DMS153 treated with DMSO at 0.1 percent for 48 hours (cell line): ENCODE measurements around the gene PCDH7.

Experiments
- DNase-seq: peaks from one replicate; lab custom pipeline; 2025; ENCODE audit not compliant: unreplicated experiment; lab: John Stamatoyannopoulos, UW

Gene PCDH7

DNA sequence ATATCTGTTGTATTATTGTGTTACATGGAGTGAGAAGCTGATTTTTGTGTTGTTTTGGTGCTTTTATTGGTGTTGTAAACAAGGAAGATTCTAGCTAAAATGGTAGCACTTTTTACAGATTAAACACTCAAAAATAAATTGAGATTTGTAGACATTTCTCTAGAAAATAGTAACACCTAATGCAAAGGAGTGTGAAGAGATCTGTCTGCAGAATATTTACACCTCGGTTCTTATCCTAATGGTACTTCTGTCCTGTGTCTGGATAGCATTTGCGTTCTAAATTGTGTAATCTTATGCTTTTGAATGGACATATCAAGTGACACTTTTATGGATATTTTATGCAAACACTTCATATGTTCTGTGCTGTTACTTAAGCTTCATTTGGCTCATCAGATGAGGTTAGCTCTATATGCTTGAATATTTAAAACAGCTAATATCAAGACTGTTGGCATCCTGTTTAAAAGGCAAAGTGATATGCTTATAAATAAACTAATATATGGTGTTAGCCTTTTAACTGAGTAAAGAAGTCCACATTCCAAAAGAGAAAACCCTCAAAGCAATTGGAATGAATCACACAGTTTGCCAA lies 6.0 kb downstream of the PCDH7 start:
- DNase-seq: no peak

DNA sequence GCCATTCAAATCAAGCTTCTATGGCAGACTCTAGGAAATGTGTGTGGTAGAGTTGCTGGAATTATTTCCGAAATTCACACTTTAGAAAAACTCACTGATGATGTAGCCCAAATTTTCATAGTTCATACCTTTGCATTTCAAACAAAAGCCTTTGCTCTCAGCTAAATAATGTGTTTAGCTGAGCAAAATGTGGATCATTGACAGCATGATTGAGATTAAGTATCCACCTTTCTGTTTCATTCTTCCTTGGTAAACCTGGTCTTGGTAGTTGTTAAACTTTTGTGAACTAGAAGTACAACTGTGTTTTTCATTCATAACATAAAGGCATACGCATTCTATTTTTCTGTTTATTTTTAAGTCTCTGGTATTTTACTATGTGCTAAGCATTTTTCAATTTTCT lies 7.2 kb downstream of the PCDH7 start:
- no peak for DNase-seq

DNA sequence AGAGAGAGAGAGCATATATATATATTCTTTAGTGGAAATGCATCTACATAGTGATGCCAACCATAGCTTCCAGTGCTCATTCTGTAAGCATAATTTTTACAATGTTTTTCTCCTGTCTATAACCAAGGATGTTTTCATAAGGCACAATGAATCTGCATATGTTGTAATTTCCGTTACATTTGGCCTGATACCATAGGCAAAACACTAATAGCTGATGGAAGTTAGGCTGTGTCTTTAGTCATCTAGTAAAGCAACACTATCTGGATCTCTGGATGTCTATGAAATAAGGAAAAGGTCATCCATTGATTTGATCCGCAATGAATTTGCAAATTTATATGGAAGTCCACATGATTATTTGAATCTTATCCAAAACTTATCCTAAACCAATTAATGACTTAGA lies 8.1 kb downstream of the PCDH7 start:
- DNase-seq: no peak

DNA sequence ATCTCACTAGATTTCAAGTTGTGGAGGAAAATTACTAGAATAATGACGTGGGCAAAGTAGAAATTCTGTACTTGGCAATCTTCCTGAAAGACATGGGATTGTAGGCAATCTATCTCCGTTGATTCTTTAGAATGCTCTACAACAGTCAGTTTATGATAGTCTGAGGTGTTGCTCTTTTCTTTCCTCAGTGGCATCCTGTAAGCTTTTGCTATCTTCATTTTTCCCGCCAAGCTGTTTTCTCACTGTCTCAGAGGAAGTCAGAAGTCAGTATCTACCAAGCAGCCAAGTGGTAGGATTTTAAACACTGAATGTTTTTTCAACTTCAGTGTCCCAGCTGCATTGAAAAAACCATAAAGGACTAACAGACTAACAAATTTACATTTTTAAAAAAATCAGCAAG lies 23.7 kb downstream of the PCDH7 start:
- no peak for DNase-seq

DNA sequence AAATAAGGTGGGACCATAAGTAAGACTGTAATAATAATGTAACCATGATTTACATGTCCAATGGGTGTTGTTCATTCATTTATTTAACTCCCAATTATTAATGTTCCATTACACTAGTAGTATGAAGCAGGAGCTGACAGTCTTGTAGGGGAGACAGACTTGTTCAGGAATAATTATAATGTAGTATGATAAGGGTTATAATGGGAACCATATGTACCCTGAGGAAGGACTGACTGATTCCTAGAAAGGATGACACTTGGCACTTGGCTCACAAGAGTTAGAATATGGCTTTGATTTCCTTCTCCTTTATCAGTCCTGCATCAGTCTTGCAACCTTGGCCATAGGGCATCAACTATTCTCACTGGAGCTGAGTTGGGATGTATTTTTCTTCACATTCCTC lies 24.2 kb downstream of the PCDH7 start:
- DNase-seq: no peak

DNA sequence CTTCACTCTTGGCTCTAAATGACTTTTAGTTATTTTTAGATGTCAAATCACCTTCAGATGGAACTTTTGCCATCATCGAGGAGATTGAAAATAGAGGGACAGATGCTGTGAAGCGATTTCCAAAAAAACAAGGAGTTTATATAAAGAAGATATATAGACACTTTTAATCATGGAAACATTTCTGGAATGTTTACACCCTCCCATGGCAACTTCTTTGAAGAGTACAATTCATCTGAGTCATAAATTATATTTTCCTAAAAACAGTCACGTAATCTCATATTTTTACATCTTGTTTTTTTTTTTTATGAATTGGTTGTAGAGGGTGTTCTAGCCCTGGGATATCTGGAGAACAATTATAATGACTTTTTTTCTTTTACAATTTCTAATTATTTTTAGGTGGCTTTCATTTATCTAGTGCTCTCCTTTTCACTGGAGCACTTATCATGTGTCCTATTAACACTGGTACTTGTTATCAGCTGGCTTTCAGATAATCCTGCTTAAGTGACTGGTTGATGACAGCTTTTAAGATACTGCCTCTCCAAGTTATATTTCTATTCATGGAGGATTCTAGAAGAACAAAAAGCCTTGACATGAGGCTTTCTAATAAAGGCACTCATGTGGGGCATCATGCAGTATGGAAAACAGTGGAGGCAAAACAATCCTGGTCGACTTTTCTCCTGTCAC lies 24.9 kb downstream of the PCDH7 start:
- no peak for DNase-seq

DNA sequence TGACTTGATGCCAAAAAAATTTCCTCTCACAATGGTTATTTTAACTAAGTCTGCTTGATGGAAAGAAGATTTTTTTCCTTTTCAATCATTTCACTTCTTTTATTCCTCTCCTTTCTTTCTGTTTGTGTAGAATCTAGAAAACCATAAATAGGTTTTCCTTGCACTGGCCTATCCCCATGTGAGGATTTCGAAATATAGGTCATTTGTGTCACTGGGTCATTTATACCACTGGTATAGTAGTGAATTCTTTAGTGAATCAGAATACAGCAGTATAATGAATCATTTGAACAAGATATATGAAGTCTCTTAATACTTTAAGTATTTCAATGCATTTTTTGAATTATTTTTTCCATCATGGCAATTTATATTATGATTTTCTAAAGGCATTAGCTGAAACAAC lies 26.6 kb downstream of the PCDH7 start:
- DNase-seq: no peak

DNA sequence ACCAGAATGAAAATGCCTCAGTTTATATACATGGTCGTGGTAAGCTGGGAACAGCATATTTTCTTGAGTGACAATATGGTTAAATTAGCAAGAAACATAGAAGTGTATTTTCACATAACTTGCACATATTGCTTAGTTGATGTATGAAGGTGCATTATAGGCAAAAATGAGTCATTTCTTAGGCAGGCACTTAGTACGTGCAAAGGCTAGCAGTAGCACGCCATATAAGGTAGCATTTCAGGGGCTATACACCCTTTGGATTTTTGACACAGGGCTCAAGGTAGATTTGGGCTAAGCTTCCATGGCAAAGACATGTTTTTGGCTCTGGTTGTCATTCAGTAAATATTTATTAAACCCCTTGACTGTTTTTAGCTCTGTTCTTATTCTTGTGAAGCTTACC lies 33.1 kb downstream of the PCDH7 start:
- DNase-seq: no peak

DNA sequence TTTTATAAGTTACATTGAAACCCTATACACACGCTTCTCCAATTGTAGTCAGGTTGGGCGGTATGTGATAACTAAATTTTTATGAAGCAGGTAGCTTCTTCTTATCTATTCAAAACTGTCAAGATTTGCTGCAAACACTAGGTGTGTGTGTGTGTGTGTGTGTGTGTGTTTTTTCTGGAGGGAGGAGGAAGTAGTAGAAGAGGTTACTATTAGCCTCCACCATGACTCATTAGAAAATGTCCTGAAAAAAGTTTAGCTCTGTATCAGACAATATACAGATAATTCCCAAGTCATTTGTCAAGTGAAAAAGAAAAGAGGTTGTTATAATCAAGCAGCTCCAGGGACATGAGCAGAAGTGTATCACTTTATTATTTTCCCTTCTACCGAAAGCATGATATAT lies 33.9 kb downstream of the PCDH7 start:
- DNase-seq: no peak

DNA sequence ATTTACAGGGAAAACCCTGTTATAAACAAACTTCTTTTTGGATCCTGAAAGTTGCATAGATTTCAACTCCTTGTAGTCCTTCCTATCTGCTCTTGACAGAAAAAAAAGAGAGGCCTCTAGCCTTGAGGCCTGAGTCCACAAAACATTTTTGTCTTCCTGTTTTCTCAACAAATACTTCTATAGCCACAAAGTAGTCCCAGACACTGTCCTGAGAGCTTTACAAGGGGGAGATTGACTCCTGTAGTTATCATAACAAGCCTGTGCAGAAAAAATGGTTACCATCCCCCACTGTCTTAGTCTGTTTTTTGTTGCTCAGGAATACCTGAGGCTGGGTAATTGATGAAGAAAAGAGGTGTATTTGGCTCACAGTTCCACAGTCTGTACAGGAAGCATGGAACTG lies 35.2 kb downstream of the PCDH7 start:
- DNase-seq: no peak

DNA sequence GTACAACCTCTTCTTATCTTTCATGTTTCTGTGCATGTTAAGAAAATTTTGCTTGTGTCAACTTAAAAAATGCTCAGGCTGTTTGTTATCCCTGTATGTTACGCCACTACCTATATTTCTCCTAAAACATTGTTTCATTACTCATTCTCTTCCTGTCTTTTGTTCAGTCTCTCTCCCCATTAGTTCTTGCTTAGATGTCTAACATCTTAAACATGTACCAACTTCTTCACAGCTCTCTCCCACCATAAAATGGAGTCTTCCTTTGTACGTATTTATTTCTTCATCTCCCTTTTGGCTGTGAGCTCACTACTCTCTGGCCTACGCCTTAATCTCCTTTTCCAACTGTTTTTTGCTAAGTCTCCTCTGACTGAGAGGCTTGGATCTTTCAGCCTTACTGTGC lies 36.4 kb downstream of the PCDH7 start:
- no peak for DNase-seq

DNA sequence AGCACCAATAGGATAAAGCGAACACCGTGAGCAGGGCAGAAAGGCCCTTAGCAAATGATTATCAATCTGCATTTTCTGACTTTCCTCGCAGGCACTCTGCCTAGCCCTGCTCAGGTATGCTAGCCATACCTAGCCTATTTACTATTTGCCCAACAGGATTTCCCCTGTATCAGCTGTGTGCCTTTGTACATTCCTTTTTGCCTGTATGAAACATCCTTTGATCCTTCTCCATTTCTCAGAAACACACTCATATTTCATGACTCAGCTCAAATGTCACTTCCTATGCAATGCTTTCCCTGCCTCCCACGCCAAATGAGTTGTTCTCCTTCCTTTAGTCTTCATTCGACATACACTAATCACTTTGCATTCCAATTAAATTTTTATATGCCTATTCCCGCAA lies 37.2 kb downstream of the PCDH7 start:
- no peak for DNase-seq

DNA sequence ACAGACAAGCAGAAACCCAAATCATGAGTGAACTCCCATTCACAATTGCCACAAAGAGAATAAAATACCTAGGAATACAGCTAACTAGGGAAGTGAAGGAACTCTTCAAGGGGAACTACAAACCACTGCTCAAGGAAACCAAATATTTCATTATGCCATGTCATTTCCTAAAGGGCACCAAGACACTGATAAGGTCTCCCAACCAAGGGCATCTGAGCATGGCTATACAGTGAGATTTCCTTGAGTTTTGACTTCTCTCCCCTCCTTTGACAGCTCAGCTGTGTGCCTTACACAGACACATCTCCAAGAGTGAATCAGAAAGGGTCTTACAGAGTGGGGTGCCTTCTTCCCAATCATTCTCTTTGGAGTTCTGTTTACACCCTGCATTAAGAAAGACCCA lies 40.4 kb downstream of the PCDH7 start:
- DNase-seq: no peak

DNA sequence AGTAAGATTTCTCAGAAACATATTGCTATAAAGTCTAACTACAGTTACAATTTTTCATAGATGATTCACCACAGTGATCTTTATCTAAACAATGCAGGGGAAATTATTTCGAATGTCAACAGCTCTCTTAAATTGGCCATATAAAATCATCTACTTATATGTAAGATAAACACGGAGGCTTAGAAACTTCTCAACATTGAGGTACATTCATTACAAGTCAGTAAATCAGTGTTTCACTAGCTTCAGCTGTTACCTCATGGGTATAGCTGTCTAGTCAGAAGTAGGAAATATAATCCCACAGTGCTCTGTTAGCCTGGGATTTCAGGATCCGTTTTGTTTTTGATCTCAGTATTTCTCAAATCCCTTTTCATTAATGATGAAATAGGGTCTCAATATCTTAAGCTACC lies 43.2 kb downstream of the PCDH7 start:
- DNase-seq: no peak

DNA sequence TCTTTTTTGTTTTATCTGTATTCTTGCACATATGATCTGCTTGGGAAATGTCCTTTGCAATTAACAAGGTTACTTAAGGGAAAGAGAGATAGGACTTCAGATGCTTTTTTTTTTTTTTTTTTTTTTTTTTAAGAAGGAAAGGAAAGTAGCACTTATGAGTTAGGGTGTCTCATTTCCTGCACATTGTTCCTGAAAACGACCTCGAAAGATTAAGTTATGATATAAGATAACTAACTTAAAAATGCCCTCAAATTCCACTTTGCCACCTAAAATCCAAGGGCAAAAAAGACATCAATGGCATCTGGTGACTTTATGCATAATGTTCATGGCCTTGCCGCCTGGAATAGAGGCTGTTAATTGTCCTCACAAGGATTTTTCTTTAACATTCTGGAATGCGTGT lies 44.9 kb downstream of the PCDH7 start:
- no peak for DNase-seq

DNA sequence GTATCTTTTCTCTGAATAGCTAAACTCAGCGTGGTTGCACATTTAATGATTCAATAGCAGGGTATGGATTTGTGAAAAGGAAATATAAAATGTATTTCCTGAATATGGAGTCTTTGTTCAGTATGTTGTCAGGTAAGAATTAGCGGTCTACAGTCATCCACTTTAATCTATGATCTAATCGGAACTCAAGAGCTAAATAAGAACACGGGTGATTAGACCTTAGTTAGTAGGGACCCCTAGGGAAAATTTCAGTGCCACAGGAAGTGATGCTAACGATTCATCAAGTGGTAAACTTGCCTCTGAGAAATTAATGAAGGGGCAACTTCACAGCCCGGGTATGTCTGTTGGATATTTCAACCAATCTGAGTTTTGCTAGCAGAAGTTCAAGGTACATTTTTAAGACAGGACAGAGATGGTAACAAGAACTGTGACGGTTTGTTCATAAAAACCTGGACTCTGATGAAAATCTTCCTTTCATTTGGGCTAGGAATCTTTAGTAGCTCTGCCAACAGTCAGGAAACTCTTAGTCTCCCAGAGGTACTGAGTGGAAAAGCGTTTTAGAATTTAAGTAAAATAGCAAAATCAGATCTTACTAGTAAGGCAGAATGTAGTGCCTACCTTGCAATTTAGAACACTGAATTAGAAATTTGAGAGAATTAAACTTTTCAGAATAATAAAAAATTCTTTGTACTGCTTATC lies 47.1 kb downstream of the PCDH7 start:
- DNase-seq: no peak

DNA sequence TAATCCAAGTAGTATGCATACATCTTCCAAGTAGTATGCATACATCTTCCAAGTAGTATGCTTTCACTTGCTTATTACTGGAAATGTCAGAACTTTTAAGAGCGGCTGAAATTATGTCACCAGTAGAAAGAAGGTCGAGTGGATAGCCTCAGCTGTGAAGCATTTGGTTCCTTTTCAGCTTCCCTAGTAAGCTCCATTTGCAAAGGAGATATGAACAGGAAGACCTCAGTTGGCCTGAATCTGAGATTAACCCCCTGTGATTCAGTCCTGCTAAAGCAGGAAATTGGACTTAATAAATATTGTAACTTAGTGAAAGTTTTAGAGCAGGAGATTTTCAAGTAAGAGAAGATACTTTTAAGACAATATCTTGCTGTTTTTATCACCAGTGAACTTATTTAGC lies 48.1 kb downstream of the PCDH7 start:
- no peak for DNase-seq

DNA sequence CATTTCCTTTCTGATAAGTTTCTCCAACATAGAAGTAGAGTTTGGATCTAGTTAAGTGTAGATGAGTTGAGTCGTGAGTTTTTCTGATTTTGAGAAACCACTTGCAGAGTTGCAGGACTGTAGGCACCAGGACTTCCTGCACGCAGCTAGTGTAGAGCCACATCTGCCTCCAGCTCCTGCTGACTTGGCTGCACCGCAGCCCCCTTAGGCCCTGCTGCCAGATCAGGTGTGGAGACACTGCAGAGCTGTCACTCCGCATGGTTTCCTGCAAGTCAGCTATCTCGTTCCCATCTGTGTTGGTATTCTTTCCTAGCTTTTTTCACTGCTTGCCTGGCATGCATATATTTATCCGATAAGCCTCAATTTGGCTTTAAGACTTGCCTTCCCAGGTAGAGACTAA lies 48.9 kb downstream of the PCDH7 start:
- DNase-seq: no peak

DNA sequence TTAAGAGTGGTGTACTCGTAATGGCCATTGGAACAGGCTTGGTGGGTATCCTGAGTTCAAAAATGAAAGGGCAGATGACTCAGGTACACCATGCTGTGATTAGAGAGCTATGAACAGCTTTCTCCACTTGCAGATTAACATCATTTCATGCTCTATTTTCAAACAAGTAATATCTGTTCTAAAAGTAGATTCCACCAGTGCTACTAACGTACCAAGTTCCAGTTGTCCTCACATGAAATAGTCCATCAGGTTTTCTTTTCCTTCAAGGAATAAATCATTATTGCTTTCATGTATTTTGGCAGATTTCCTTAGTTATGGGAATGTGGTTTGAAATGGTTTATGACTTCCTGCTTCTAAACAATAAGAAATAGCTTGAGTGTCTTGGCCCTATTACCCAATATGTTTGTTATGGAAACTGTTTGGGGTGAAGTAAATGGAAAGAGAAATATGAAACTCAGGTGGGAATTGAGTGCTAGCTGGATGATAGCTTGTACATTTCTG lies 49.9 kb downstream of the PCDH7 start:
- no peak for DNase-seq

DNA sequence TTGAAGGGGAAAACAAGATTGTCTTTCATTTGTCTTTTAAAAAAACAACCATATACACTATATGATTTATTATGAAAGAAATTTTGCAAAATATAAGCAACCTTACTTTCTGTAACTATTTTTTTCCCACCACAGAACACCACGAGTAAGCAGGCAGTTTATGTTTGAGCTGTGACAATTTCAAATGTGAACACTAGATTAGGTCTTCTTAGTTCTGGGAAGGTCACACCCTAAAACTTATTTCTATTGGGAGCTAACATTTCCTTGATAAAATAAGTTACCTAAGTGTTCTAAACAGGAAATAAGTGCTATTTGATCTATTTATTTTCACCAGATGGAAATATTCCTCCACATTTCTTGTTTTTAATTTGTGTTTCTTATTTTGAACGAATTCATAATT lies 50.6 kb downstream of the PCDH7 start:
- DNase-seq: no peak

DNA sequence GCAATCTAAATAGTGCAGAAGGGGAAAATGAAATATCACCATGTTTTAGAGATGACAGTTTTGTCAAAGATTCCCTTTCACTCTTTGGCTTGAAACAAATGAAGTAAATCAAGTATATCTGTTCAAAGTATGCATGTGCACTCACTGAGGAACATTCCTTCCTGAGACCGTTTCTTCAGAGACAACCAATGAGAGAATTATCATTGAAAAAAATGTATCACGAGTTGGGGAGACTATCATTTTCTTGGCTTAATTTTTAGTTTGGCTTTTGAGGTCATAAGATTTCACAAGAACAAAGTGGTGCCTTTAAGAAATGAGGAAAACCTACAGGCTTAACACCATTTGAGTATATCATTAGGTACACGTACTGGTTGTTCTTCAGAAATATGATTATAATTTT lies 56.3 kb downstream of the PCDH7 start:
- DNase-seq: no peak

DNA sequence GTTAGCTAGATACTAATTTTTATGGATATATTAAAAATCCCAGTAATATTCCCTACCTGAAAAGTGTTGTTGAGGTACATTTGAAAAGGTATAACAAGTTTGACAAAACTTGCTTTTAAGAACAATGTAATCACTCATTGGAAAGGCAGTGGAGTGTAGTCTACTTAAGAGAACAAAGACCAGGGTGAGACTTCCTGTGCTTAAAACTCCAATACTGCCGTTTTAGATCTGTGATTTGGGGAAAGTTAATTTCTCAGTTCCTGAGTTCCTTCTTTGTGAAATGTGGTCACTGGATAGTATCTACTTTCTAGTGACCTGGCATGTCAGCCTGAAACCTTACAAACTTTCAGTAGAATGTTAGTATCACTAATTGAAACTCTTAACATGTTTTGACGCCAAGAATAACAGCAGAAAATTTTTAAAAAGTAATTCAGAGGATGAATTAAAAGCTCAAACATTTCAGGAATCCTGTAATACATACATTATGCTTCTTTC lies 56.8 kb downstream of the PCDH7 start:
- DNase-seq: no peak
